MV-4-11 (cell line): ENCODE data around the gene DCC.

Experiments used
- DNase-seq: peaks from one replicate; lab custom pipeline; 2025; lab: John Stamatoyannopoulos, UW

Gene DCC

DNA sequence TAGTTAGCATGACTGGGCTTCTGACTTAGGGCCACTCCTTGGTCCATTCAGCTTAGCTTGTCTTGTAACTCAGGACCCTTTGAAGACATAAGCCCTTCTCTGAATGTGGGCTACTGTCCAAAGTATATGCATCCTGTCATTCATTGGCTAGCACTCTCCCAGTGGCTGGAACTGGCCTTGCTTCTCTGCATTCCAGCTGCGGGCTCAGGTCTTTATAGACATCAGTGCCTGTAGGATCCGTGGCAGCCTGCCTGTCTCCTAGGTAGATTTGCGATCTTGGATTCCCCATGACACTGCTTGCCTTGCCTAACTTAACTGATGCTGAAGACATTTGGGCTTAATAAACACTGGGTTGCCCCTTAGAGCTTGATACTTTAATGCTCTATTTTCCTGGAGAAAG lies 170.1 kb downstream of the DCC start:
- DNase-seq = no peak

DNA sequence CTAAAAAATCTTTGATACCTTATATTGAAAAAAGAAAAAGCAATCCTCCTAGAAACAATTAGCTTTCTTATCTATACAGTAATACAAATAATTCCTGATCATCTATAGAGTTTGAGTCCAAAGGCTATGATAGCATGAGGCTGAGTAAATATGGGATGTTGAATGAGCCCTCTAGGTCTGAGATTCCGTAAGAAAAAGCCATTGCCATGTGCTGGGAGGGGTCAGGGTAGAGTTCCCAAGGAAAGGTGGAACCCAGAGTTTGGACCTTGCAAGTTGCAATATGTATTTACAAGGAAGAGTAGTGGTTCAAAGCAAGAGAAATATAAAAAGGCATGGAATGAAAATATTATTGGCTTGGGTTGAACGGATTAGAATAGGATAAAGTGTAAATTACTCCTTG lies 178.1 kb downstream of the DCC start:
- DNase-seq = no peak

DNA sequence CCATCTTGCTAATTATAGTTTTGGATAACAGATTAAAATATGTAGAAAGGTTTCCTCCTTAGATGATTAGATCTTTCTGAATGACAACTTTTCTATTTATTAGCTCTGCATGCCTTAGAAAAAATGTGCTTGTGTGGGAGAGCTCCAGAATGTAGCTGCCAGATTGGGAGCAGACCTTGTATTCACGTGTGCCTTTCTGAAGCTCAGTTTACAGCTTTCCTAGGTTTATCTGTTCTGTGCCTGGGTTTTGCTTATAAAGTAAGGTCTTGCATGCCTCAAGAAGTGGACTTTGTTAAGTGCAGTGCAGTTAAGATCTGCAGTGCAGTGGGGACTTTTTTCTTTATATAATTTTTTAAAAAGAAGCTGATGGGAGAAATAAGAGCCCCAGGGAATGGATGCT lies 179.0 kb downstream of the DCC start:
- no peak for DNase-seq

DNA sequence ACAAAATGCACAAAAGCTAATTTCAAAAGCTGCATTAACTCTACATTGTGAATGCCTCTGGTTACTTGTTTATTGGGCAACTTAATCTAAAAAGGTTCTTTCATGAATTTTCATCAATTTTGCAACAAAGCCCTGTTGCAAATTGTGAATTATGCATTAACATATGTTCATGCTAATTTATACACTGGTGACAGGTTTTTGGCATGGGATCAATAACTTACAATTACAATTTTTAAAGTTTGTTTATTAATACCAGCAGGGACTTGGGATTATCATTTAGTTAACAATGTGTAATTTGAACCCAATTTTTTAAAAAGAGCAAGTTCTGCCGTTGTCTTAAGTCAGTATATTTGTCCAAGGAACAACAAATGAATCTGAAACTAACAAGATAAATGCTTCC lies 183.6 kb downstream of the DCC start:
- no peak for DNase-seq

DNA sequence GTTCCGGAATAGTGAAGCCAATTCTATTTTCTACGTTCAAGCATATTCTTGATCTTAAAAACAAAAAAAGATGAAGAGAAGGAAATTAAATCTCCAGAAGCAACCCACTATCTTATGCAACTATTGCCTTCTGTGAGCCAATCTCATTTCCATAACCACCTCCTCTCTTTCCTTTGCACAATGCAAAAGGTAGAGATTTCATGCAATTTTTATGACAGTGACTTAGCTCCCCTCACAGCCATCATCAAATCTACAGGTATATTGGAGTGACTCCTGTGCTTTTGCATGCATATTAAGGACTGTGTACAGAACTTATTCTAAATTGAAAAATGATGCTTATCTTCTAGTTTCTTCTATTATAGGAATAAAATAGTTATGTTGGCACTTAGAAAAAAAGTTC lies 191.8 kb downstream of the DCC start:
- peak; percentile 6 for DNase-seq

DNA sequence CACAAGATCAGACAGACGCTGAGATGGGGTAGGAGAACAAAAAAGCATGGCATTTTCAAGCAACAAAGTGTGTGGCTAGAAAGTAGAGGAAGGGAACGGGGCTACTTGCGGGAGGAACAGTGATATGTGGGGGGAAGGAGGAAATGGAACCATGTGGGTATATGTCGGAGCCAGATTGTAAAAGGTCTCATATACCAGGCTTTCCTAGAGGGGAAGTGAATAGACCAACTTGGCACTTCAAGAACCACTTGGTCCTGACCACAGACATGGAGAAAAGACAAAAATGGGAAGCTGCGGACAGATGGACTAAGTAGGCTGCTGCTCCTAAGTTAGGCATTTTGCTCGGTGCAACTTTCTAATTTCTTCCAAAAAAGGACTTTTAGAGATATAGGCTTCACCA lies 196.0 kb downstream of the DCC start:
- peak; percentile 97 for DNase-seq

DNA sequence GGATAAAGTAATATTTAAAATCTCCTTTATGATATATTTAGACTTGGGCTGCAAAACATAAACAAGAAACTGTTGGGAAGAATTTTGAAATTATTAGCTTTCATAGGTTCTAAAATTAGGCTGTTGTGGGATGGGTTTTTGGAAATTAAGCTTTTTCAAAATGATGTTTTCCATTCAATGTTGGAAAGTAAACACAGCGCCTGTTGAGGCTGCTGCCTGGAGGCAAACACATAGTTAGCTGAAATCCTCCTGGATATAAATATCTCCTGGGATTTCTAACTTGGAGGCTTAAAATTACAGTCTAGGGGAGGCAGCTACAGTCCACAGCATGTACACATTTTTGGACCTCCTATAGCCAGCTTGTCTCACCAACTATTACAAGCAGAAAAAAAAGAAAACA lies 197.3 kb downstream of the DCC start:
- DNase-seq = no peak

DNA sequence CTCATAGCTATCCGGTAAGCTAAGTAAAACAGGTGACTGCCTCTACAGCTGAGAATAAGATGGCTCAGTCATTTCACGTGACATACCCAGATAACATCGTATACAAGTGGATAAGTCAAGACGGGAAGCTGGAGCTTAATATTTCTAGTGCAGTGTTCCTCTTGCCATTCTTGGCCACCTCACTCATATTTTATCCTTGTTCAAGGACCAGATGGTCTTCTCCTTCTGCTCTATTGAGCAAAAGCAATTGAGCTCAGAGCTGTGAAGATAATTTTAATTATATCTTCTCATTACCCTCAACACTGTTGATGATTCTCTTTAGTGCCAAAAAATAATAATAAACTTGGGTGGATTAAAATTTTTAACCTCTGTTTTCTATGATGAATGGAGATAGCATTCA lies 201.1 kb downstream of the DCC start:
- DNase-seq = no peak

DNA sequence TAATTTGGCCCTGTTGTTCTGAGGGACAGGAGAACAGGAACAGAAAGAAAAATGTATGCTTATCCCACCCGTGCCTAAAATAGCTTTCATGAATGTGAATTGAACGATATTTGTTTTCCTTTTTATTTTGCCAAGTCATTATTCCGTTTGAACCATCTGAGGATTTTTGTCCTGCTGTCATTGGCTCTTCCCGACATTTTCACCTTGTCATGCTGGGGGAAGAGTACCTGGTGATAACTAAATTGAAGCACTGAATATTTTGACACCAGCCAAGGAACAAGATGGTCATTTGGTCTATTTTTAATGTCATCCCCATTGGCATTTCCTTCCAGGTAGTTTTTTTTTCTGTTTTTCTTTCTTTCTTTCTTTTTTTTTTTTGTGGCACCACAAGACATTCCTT lies 204.1 kb downstream of the DCC start:
- no peak for DNase-seq

DNA sequence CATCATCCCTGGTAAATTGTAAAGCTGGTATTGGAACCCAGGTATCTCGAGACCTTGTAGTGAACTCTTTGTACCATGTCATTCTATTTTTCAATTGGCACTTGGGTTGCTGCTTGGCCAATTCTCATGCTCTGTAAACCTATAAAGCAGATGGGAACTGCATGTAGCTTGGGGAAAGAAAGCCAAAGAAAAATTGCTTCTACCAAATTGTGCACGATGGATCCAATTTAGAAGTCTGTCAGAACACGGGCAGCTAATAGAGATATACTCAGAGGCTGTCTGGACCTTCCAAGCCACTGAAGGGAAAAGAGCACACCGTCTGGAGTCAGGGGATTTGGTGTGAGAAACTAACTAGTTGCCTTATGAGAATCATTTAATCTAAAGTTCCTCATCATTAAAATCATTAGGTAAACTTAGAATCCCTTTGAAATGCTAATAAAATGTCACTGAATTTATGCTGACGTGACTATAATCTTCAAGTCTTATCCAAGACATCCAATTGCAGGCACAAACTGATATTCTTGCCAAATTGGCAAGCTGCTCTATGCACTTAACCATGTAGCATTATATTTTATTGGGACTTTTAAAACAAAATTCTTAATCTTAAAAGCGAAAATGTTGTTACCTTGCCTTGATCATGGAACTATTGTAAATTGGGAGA lies 206.8 kb downstream of the DCC start:
- no peak for DNase-seq

DNA sequence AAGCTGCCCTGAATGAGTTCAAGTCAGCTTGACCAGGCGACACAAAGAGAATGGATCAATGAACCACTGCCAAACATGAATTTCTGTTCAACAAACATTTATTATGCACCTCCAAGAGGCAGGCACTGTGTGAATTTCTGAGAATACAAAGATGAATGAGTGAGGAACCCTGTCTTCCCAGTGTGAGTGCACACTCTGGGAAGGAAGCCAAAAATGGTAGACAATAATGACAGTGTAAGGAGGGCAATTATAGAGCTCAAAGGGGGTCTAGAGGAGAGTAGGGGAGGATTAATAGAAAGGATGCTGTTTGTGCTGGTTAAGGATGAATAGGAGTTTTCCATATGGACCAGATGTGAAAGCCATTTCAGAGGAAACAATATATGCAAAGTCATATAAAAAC lies 213.4 kb downstream of the DCC start:
- no peak for DNase-seq

DNA sequence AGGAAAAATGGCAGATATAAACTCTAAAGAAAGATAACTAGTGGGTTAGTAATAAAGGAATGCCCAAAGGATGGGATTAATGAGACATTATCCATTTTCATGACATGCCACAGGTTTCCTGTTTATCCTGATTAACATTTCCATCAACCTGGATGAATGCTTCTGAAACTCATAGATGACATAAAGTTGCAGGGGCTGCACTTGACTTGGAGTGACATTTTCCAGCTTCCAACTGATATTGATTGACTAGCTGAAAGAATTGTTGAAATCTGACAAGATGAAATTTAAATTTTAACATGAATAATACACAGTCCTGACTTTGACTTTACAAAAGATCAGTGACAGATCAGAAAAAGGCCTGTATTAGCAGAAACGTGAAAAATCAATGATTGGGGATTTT lies 214.2 kb downstream of the DCC start:
- no peak for DNase-seq

DNA sequence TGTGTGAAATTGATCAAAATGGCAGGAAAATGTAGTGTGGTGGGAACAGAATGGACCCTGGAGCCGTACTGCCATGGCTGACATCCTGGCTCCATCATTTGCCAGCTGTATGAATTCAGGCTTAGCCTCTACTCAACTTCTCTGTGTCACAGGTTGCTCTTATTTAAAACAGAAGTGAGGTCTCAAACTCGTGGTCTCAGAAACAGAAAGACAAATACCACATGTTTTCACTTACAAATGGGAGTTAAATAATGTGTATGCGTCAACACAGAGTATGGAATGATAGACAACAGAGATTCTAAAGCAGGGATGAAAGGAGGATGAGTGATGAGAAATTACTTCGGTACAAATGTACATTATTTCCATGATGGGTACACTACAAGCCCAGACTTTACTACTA lies 227.4 kb downstream of the DCC start:
- DNase-seq = no peak

DNA sequence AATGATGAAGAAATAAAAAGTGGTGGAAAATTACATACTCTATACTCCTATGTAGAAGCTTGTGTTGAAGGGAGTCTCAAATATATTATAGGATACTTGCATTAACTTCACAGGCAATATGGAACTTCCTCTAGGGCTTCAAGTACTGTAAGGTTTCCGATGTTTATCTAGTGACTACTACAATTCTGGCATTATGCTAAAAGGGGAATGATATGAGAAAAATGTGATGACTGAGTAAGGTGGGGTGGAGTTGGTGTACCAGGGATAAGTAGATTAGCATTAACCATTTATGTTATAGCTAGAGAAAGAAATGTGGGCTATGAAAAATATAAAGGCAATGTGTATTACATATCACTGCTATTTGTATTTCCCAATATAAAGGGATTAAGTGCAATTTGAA lies 229.5 kb downstream of the DCC start:
- DNase-seq = no peak

DNA sequence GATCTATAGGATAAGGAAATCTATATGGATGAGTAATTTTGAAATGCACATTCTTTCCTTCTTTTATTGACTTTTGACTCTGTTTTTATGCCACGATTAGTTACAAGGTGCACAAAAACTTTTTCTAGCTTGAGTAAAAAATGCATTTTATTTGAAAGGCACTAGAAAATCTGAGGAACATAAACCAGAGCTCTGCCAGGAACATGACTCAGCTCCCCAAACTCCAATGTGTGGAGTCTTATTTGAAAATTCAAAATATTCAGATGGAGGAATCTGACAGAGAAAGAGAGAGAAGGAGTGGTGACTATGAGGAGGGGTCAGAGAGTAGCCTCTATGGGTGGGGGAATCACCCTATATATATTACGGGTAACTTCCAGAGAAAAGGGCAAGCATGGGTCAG lies 231.0 kb downstream of the DCC start:
- no peak for DNase-seq

DNA sequence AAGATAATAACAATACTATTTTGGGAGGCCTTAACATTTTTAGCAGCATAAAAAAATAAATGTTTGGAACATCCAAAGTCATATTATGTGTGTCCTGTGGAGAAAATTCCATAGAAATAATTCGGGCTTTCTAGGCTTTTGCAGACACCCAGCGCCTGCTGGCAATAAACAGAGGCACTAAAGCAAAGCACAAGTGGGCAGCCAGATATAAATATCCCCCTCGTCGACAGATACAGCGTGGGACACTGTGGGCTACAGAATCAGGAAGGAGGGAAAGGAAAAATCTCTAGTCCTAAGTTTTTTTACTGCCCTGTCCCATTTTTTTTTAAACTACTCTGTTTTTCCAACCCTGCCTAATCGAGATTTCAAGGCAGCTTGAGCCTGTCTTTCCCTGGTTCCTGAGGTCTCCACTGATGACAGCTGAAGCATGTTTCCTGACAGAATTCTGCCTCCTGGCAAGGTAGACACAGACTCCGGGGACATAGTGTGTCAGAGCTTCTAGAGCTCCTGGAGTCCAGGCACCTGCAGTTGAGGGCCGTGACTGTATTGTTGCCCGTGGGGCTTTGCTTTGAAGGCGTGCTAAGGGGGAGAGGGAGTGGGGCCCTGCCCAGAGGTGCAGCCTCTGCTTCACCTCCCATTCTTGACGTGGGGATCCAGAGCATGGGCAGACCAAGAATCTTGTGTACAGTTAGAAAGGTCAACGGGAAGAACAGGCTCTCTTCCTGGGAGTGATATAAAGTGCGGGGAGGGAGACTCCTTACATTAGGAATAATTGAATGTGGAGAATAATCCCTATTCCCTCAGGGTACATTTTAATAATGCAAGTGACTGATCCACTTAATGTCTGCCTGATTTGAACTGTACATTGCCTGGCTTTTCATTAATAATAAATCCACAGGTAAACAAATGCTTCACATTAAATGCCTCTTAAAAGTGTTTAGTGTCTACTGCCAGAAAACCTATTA lies 232.3 kb downstream of the DCC start:
- DNase-seq = no peak

DNA sequence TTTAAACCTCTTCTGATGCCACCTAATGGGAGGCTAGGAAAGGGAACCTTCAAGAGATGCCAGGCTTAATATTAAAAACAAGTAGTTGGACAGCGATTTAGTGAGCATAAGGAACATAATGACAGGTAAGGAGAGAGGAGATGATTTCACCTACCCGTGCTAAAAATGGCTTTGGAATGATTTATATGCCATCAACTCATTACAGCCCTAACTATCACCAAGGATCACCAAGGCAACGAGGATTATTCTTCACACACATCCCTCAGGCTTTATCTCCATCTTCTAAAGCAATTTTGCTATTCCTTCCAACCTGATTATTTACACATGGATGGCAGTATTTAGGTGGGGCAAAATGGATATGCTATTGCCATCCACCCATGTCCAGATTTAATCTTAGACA lies 237.8 kb downstream of the DCC start:
- no peak for DNase-seq

DNA sequence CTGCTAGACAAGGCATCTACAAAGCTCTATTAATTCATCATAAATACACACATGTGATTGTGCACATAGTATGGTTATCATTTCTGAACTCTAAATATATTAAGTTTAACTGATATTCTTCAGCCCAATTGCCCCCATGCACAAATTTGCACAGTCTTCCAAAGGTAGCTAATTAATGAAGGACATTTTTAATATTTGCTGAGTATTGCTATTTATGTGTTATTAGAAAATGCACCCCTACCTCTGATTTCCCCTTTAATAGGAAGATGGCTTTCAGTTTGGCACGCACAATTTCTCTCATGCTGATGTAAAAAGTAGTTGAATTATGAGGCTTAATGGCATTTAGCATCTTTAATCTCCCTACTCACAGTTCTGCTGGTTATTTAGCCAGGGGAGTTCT lies 242.1 kb downstream of the DCC start:
- no peak for DNase-seq

DNA sequence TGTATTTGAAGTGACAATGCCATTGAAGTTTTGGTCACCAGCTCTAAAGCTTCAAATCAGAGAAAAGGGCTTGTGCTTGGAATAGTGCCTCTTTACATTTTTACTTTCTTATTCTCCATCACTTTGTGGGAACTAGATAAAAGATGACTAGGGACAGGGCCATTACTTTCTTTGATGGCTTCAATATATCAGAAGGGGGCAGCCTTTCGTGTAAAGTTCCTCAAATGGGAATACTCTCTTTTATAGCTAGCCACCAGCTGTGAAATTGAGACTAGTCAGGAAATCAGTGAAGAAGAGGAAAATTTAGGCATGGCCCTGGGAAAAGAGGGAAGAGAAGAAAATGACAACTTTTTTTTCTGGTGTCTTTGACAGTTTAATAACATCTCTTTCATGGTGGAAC lies 242.5 kb downstream of the DCC start:
- no peak for DNase-seq

DNA sequence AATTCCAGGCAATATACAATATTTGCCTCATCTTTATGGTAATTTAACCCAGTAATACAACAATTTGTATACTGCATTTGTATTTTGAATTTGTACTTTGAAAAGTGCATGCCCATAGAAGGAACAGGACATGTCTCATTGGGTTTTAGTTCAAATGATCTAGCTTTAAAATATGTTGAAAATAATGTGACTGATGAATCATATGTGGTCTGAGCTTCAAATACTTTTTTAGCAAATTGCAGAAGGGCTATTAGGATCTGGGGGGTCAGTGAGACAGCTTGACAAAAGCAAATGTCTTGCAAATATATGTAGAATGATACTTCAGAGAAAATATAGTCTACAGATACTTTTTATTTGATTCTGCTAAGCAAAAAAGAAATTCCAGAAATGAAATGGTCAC lies 248.9 kb downstream of the DCC start:
- no peak for DNase-seq

DNA sequence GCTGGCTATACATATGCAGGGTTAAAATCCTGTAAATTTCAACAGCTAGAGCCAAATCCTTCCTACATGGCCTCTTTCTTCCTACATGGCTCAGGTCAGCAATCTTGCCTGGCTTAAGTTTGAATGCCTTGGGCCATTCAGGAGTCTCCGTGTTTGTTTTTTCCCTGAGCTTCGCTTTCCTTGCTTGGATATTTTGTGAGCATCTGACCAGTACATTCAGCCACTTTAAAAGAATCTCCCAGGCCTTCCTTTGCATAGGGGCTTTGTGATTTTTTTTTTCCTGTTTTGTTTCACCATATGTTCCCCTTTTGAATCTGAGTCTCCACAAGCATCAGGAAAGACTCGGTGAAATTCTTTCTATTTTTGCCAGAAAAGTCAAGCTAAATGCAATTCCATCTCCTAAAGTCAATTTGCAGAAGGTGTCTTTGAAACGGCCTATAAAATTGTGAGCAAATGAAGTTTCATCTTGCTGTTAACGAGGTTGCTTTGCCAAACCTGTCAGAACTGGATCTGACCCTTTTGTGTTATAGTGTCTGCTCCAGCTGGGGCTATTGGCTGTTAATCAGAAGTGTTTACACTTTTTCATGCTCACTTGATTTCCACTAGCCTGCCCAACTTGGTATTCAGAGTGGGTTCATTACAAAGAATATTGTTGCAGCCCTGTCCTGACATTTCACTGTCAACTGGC lies 256.9 kb downstream of the DCC start:
- DNase-seq = no peak

DNA sequence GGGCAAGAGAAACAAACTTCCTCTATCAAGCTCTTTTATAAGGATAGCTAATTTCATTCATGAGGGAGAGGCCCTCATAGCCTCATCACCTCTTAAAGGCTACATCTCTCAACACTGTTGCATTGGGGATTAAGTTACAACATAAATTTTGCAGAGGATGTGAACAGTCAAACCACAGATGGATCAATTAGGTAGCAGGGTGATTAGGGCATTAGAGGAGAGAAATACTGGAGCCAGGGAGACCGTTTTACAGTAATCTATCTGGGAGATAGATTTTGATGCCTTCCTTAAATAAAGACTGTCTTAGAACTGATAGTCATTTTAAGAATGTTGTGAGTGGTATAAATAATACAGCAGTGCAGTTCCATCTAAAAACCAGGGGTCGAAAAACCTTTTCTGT lies 258.9 kb downstream of the DCC start:
- DNase-seq = no peak

DNA sequence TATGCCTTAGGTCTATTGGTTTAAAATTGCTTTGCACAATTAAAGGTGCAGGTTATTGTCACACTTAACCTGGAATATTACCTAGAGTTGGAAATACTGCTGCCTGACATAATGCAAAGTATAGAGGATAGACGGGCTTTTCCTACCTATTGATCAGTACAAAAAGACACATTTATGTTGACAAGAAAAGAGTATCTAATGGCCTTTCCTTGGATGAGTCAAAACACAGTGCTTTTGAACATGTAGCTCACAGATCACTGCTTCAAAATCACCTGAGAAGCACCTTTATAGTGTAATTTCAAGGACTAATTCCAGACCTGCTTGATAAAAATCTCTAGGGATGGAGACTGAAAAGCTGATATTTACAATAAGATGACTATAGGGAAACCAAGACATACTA lies 262.8 kb downstream of the DCC start:
- no peak for DNase-seq
